T-cell (primary cell): Measurements from ENCODE around the gene GOLGA6L10. TPM values are rescaled to one million over a fixed set of nuclear protein-coding genes. Genes with fewer than 3 reads are reported as not detected.
"Not testable (repeated sequence)": the region's sequence is repeated elsewhere in the genome, so short reads cannot be mapped to it uniquely, and the experiment has no call there.

Source experiments
- ATAC-seq, 4 experiments: fragments of 200-7000 bp in 3 of 4; fragments of 150-1000 bp in 1 of 4; cut with Tn5 transposase; replicated peaks in 1 of 4; 1 replicate in 3 of 4; 2 replicates in 1 of 4; pipeline ENCODE4 v1.10.0; 2021; ENCODE audit warnings: moderate library complexity in 3 of 4, mild to moderate bottlenecking in 2 of 4, moderate number of reproducible peaks in 1 of 4
- CTCF ChIA-PET, 2 donors: fragments of 300-600 bp; sonication (Branson Sonifier 250); formaldehyde crosslinking; loops; one replicate each; lab custom pipeline; 2022; ENCODE audit warnings: antibody characterized with exemption in 2 of 2; lab: Charles Lee
- POLR2A ChIA-PET, 2 donors: fragments of 300-600 bp; sonication (Branson Sonifier 250); formaldehyde crosslinking; loops; one replicate each; lab custom pipeline; 2022; ENCODE audit warnings: antibody characterized with exemption in 2 of 2; lab: Charles Lee
- DNase-seq, 35 experiments: peaks; one replicate each; pipeline versions ENCODE4 v3.0.0 to v3.0.0-alpha.2; 2013 to 2023
- H3K27ac ChIP-seq: one replicate; pipeline ENCODE4 v1.5.1; 2013; ENCODE audit warnings: low read length
- H3K27me3 ChIP-seq, 2 experiments: replicated peaks in 1 of 2; 1 replicate in 1 of 2; 2 replicates in 1 of 2; pipeline versions ENCODE4 v1.6.1 to v1.7.0; 2013; ENCODE audit warnings: low read length in 1 of 2, mixed read lengths in 1 of 2; ENCODE audit not compliant: control insufficient read depth in 2 of 2, insufficient read depth in 2 of 2; ENCODE audit errors: extremely low read depth in 1 of 2
- H3K36me3 ChIP-seq, 2 donors: 1 replicate in 1 of 2; 2 replicates in 1 of 2; pipeline versions ENCODE4 v1.6.1 to v1.7.0; 2013; ENCODE audit warnings: low read length in 1 of 2; ENCODE audit not compliant: control insufficient read depth in 2 of 2, insufficient read depth in 1 of 2; ENCODE audit errors: extremely low read depth in 1 of 2
- H3K4me1 ChIP-seq, 2 experiments: 1 replicate in 1 of 2; 2 replicates in 1 of 2; pipeline versions ENCODE4 v1.6.1 to v1.7.0; 2013; ENCODE audit warnings: low read length in 2 of 2, mixed read lengths in 1 of 2; ENCODE audit not compliant: insufficient read depth in 2 of 2, control insufficient read depth in 1 of 2; ENCODE audit errors: extremely low read depth in 1 of 2
- H3K4me3 ChIP-seq, 2 donors: 1 replicate in 1 of 2; 2 replicates in 1 of 2; pipeline versions ENCODE4 v1.5.1 to v1.7.0; 2013; ENCODE audit warnings: mild to moderate bottlenecking in 2 of 2, low read length in 1 of 2, moderate library complexity in 1 of 2; ENCODE audit not compliant: control insufficient read depth in 1 of 2; ENCODE audit errors: extremely low read depth in 1 of 2
- H3K9me3 ChIP-seq: 2 replicates; pipeline ENCODE4 v1.7.0; 2013
- H3K27ac Mint-ChIP-seq, 2 donors: one replicate each; pipeline ENCODE4 v1.8.0; 2020 to 2021; ENCODE audit warnings: mild to moderate bottlenecking in 2 of 2, mixed read lengths in 2 of 2
- H3K27me3 Mint-ChIP-seq, 2 donors: one replicate each; pipeline ENCODE4 v1.8.0; 2021 to 2022; ENCODE audit warnings: mixed read lengths in 2 of 2
- H3K36me3 Mint-ChIP-seq: one replicate; pipeline ENCODE4 v1.8.0; 2021; ENCODE audit warnings: mixed read lengths
- H3K4me1 Mint-ChIP-seq, 3 donors: one replicate each; pipeline ENCODE4 v1.8.0; 2020 to 2022; ENCODE audit warnings: mixed read lengths in 3 of 3, mild to moderate bottlenecking in 1 of 3
- H3K4me3 Mint-ChIP-seq, 3 donors: one replicate each; pipeline ENCODE4 v1.8.0; 2020 to 2022; ENCODE audit warnings: mild to moderate bottlenecking in 3 of 3, mixed read lengths in 3 of 3, moderate library complexity in 3 of 3
- H3K9me3 Mint-ChIP-seq, 3 donors: one replicate each; pipeline ENCODE4 v1.8.0; 2020 to 2022; ENCODE audit warnings: mixed read lengths in 3 of 3
- WGBS: methylation state at CpG from one replicate; pipeline ENCODE4 v1.1.5; 2013; ENCODE audit warnings: missing lambda C conversion rate; ENCODE audit not compliant: insufficient coverage; 5-methylcytosine and 5-hydroxymethylcytosine counted together
- total RNA-seq, 35 experiments: library from RNA in 6 of 35; stranded (reverse) in 6 of 35; fragments of 120-200 nt in 1 of 35; gene quantifications; one replicate each; pipeline versions ENCODE4 v1.2.1 to v1.2.4 and lab custom pipeline; 2013 to 2026

Gene GOLGA6L10
- total RNA-seq, 5 donors from 2014 or later (not counting 1 experiment from before 2014, with no cell fraction given), result 0.72 to 3.0 (median 2.1) TPM

GRCh38 chr15:82387209-82387608 lies 37.9 kb upstream of the GOLGA6L10 start:
- H3K9me3 ChIP-seq, H3K36me3 Mint-ChIP-seq, DNase-seq, H3K36me3 ChIP-seq, H3K4me3 ChIP-seq, H3K27me3 Mint-ChIP-seq, ATAC-seq, CTCF ChIA-PET, POLR2A ChIA-PET, H3K4me1 ChIP-seq, H3K27me3 ChIP-seq, H3K27ac ChIP-seq, H3K4me3 Mint-ChIP-seq, H3K27ac Mint-ChIP-seq, H3K9me3 Mint-ChIP-seq: not testable (repeated sequence)
- H3K4me1 Mint-ChIP-seq, result peaks cover 7 to 21% (median 8%) of the 10 kb centered on the region in 3 donors

- H3K4me3 ChIP-seq, H3K4me3 Mint-ChIP-seq, ATAC-seq, H3K9me3 ChIP-seq, POLR2A ChIA-PET, H3K27ac Mint-ChIP-seq, H3K27ac ChIP-seq, H3K36me3 Mint-ChIP-seq, H3K27me3 ChIP-seq, H3K9me3 Mint-ChIP-seq, H3K4me1 ChIP-seq, H3K27me3 Mint-ChIP-seq, H3K36me3 ChIP-seq, DNase-seq: not testable (repeated sequence)
- CTCF ChIA-PET, result interaction anchor here in 1 of 2 donors (0.6 kb wide), 1 partner anchor 101 kb away, joined by 5 read pairs; no protein-coding TSS in a partner anchor
- 90% methylated on average over 3 of the region's 11 CpGs for WGBS
- H3K4me1 Mint-ChIP-seq, result peaks cover 0 to 11% (median 0%) of the 10 kb centered on the region in 3 donors
Observed at GRCh38 chr15:82381330-82381955, 32.2 kb upstream of the GOLGA6L10 start.

GRCh38 chr15:82379552-82379951 lies 30.3 kb upstream of the GOLGA6L10 start:
- H3K9me3 Mint-ChIP-seq, H3K36me3 ChIP-seq, H3K4me3 ChIP-seq, H3K27me3 ChIP-seq, H3K9me3 ChIP-seq, H3K27ac Mint-ChIP-seq, H3K4me1 ChIP-seq, H3K4me3 Mint-ChIP-seq, H3K36me3 Mint-ChIP-seq, H3K27me3 Mint-ChIP-seq, ATAC-seq, POLR2A ChIA-PET, DNase-seq, H3K27ac ChIP-seq, CTCF ChIA-PET: not testable (repeated sequence)
- WGBS, result no CpG with 5 or more reads among the region's 6 CpGs
- H3K4me1 Mint-ChIP-seq, result peaks cover 0 to 11% (median 0%) of the 10 kb centered on the region in 3 donors

- ATAC-seq, H3K4me1 ChIP-seq, H3K4me3 ChIP-seq, H3K36me3 ChIP-seq, H3K27ac Mint-ChIP-seq, H3K27me3 ChIP-seq, H3K9me3 ChIP-seq, H3K36me3 Mint-ChIP-seq, H3K27me3 Mint-ChIP-seq, H3K9me3 Mint-ChIP-seq, H3K27ac ChIP-seq, POLR2A ChIA-PET, DNase-seq, CTCF ChIA-PET, H3K4me3 Mint-ChIP-seq: not testable (repeated sequence)
- no CpG with 5 or more reads among the region's 2 CpGs for WGBS
- peaks cover 0 to 10% (median 5%) of the 10 kb centered on the region in 3 donors for H3K4me1 Mint-ChIP-seq
Observed at GRCh38 chr15:82373661-82374060, 24.4 kb upstream of the GOLGA6L10 start.

- POLR2A ChIA-PET, result no interaction called here
- no CpG with 5 or more reads among the region's 3 CpGs for WGBS
- no peak for DNase-seq
- Histone ChIP-seq H3K4me1 (no peaks in the 10 kb centered on the region), H3K4me3 (no peak overlapping the region), H3K27me3 (no peaks in the 10 kb centered on the region), H3K9me3 (no peaks in the 10 kb centered on the region), H3K36me3 (no peaks in the 10 kb centered on the region), H3K27ac (no peak overlapping the region)
- Mint-ChIP-seq H3K4me3 (no peak overlapping the region), H3K27ac (no peak overlapping the region), H3K27me3 (peaks cover 0 to 3% of the 10 kb centered on the region in 2 donors), H3K36me3 (no peaks in the 10 kb centered on the region), H3K4me1 (peaks cover 0 to 10% (median 6%) of the 10 kb centered on the region in 3 donors), H3K9me3 (no peaks in the 10 kb centered on the region)
- CTCF ChIA-PET, result no interaction called here
- no peak for ATAC-seq
Observed at GRCh38 chr15:82371656-82372055, 22.4 kb upstream of the GOLGA6L10 start.

GRCh38 chr15:82367790-82368189 lies 18.5 kb upstream of the GOLGA6L10 start:
- ATAC-seq, POLR2A ChIA-PET: not testable (repeated sequence)

More at GRCh38 chr15:82367790-82368189, 18.5 kb upstream of the GOLGA6L10 start:
- CTCF ChIA-PET, H3K27me3 Mint-ChIP-seq, H3K36me3 Mint-ChIP-seq, H3K27ac Mint-ChIP-seq, H3K9me3 Mint-ChIP-seq, H3K4me1 ChIP-seq, DNase-seq, H3K27ac ChIP-seq, H3K9me3 ChIP-seq, H3K4me3 Mint-ChIP-seq, H3K27me3 ChIP-seq, H3K4me3 ChIP-seq, H3K4me1 Mint-ChIP-seq, H3K36me3 ChIP-seq: not testable (repeated sequence)
- no CpG with 5 or more reads among the region's 3 CpGs for WGBS
